Suppressor macrophage treated with lipopolysaccharide for 1 hour (primary cell): Measurements from ENCODE around the gene CATSPER3.

Experiments
- DNase-seq, 3 donors: peaks; one replicate each; pipeline ENCODE4 v3.0.0-alpha.2; 2020 to 2022

Gene CATSPER3

DNA sequence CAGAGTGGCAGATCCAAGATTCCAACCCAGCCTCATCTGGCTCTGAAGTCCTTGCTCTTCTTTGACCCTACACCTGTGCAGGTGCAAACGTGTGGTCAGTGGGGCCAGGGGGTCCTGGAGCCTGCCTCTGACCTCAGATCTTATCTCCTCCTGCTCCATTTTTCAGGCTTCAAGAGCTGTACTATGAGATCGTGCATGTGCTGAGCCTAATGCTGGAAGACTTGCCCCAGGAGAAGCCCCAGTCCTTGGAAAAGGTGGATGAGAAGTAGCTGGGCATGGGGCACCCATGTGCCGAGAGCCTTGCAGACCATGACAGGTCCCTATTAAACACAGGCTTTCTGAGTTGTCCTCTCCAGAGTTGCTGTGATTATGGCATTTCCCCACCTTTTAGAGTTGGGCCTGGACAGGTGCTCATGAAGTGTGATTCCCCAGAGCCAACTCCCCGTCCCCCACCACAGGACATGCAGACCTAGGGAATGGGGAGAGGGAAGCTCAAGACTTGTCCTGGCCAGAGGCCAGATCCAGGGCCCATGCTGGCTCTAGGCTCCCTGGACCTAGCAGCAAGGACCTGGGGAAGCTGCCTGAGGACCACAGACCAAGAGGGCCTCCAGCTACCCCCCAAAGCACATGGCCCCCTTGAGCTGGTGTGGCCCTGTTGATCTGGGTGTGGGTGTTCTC, 43.8 kb downstream of the CATSPER3 start:
- no peak for DNase-seq

DNA sequence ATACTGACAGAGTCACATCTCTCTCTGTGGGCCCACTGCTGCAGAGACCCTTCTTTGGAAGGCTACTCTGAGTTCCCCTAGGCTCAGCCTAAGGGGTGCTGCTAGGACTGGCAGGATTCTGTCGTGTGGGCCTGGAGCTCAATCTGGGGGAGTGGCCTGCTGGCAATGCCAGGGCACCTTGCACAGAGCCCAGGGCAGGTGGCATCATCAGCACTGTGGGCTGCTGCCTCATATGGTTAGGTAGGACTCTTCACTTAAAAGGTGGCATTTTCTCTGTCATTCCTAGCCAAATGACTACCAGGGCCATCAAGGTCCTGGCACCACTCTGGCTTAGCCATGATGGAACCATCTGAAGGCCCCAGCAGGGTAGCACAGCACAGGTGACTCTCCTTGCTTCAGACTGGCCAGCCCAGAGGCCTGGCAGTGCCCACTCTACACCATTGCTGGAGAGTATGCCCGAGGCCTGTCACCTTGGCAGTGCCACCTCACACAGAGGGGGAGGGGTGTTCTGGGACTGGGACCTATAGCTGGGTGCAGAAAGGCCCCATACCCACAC, 44.4 kb downstream of the CATSPER3 start:
- DNase-seq: no peak

DNA sequence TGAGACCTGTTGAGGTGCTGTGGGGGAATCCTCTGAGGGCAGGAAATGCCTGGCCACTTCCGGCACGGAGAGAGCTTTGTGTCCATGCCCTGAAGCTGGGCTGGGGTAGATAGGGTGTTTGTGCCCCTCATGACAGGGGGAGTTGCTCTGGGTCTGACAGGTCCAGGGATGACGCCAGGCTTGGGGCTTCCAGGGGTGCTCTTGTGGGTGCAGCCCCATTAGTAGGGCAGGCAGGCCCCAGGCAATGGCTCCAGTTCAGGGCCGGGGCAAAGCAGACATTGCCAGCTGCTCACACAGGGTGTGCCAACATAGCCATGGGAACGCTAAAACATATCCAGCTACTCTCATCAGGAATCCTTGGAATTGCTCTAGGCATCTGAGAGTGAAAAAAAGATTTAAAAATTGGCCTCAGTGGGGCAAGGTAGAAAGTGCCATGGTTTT, 45.3 kb downstream of the CATSPER3 start:
- no peak for DNase-seq

DNA sequence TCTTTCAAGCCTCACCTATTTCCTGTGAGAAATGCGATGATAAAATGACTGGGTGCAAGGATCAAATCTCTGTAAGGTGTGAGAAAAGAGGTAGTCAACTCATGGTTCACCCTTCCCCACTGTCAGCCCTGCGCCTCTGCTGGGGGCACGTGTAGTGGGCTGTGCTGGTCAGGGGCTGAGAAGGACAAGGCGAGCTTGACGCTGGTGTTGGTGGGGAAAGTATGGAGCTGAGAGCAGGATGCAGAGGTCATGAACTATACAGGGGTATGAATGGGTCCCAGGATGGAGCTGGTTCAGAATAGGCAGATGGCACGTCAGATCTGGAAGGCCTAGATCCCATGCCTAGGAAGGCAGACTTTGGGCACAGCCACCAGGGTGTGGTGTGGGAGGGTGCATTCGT, 45.7 kb downstream of the CATSPER3 start:
- no peak for DNase-seq

DNA sequence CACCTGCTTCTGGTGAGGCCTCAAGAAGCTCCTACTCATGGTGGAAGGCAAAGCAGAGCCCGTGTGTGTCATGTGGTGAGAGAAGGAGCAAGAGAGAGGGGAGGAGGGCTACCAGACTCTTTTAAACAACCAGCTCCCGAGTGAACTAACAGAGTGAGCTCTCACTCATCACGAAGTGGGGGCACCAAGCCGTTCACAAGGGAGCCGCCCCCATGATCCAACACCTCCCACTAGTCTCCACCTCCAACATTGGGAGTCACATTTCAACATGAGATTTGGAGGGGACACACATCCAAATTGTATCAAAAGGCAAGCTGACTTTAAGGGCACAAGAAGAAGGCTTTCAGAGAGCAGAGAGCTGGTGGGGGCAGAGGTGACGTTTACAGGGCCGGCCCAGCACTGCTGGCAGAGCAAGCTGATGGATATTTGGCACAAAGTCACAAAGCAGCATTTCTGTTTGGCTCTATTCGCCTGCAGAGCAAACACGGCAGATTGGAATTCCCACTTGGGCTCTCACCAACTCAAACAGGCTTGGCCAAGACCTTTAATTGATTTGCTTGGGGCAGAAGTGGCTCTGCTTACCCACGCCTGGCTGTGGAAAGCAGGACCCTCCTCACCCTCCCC, 46.4 kb downstream of the CATSPER3 start:
- no peak for DNase-seq

DNA sequence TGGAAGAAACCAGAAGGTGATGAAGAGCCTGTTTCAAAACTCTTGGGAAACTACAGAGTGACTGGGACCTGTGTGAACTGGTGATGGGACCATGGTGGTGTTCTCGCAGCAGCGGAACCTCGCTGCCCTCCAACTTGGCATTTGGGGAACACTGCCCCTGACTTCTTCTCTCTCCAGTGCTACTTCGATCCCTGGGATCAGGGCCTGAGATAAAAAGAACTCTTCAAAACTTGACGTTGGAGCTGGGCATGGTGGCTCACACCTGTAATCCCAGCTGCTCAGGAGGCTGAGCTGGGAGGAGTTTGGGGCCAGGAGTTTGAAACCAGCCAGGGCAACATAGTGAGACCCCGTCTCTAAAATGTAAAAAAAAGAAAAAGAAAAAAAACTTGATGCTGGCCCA, 48.2 kb downstream of the CATSPER3 start:
- DNase-seq: no peak

DNA sequence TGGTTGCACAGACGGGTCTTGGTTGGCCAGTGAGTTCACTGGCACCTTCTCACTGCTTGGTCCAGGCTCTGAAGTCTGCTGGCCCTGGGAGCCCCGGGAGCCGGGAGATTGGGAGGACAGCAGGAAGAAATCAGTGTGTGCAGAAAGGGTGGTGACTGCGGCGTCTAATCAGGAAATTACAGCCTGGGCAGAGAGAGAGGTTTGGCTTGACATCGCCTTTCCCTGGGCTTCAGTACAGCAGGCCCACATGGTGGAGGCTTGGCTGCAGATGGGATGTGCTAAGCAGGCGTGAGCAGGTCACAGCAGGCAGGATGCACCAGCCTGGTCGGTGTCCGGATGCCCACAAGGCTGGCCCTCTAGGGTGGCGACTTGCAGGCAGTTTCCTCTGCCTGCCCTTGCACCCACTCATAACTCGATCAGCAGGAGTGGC, 49.2 kb downstream of the CATSPER3 start:
- DNase-seq: no peak

DNA sequence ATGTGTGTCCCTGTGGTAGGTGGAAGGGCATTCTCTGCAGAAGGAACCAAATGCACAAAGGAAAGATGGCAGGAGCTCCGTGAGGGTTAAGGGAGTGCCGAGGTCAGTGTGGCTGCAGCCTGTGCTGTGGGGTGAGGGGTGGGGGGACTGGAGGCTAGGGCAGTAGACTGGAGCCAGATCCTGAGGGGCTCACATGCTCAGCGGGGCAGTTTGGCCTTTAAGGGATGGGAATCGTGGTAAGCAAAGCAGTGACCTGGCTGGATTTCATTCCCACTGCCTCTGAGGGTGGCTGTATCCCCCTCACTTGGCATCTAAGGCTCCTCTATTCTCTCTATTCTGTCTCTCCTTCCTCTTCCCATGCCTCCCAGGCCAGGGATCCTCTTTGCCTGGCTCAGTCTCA, 50.8 kb downstream of the CATSPER3 start:
- DNase-seq: no peak

DNA sequence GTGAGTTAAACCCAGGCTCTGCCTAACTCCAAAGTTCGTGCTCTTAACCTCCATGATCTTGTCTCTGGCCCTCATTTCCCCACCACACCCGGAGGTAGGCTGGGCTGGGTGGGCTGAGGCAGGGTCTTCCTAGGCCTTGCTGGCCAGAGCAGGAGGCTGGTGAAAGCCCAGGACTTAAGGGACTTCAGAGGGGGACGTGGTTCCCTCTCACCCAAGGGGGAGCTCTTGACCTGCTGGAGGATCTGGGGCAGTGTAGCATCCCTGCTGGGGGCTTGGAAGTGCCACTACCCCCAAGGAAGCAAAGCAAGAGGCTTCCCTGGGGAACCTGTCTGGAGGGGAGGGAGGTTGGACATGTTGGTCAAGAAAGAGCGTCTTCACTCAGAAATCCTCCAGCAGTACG, 51.6 kb downstream of the CATSPER3 start:
- DNase-seq: no peak

DNA sequence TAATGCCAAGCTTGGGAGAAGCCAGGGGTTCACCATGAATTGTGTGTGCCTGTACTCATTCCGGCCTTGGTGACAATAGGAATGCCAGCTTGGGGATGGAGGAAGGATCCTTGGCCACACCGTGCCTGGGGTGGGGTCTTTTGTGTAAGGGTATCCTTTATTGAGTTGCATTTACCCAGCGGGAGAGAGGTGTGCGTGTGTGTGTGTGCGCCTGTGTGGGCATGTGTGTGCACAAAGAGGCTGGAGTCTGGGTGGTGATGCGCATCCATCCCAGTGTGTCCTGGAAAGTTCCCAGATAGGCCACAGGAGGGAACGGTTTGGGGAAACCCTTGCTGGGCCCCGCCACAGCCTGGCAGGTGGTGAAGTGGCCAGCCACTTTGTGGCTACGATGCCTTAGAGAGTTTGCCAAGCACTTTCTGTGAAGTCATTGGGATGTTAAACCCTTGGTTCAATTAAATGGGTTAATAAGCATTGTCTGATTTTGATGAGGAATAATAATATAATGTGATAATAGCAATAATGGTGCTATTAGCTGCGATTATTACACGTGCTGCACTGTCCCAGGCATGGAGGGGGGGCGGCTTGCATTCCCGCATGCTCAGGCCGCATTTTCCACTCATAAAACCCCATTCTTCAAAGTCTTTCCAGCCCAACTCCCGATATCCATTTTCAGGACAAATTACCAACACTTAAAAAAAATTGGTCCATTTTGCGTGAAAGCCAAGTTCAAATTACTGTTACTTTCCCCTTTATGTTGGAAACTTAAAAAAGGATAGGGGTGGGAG, 52.6 kb downstream of the CATSPER3 start:
- no peak for DNase-seq

DNA sequence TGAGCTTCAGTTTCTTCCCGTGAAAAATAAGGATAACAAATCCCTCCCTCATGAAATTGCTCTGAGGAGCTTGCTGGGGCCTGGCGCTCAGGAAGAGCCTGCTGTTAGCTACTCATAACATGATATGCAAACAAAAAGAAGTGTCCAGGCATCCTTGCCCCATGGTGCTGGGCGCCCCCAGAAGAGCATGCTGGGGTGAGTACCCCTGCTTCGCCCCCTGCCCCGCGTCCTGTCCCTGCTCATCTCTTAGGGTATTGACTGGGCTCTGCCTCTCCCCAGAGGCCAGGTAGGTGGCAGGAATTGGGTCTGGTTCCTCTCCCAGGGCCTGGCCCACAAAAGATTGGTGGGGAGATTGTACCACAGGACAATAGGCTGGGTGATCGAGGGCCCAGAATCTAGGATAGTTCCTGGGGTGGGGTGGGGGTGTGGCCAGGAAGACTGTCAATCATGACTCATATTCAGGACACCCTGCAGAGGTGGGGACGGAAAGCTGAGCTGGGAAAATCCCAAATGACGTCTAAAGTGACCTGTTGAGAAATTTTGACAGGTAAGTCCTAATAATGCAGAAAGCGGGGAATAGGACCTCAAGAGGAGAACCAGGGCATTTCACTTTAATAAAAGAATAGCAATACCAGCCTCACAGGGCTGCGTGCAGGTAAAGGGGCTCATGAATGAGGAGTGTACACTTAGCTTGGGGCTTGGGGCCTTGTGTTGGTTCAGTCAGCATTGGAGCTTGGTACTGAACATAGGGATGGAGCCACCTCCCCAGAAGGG, 57.4 kb downstream of the CATSPER3 start:
- DNase-seq: no peak

DNA sequence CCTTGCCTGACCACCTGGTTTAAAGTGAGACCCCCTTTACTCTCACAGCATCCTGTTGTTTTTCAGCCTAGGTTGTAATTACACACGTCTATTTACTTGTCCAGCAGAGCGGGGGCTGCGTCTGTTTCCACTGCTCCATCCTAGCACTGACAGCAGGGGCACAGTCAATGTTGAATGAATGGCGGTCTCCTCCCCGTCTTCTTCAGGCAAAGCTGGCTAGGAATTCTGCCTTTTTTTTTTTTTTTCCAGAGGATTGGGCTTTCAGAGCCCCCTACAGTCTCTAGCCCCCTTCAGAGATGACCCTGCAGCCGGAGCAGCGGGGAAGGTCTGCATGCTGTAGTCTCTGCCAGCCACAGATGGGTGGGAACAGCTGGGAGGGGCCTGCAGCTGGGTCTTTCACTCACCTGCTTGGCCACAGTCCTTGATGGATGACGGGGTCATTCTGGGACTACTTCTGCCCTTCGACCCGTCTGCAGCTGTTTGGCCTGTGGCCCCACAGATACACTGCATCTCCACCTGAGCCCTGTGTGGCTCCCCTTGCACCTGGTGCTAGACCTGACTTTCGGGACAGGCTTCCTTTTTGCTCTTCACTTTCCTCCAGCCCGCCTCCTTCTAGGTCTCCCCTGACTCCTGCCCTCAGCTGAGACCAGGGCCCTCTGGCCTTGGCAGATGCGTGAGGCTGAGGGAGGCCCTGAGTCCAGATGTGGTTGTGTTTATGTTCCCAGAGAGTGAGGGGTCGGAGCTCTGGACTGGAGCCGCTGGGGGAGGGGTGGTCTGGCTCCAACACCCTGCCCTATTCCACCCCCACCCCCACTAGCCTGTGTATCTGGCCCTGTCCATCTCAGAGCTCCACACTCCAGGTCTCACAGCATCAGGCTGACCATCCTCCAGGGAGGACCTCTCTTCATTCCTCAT, 58.3 kb downstream of the CATSPER3 start:
- no peak for DNase-seq

DNA sequence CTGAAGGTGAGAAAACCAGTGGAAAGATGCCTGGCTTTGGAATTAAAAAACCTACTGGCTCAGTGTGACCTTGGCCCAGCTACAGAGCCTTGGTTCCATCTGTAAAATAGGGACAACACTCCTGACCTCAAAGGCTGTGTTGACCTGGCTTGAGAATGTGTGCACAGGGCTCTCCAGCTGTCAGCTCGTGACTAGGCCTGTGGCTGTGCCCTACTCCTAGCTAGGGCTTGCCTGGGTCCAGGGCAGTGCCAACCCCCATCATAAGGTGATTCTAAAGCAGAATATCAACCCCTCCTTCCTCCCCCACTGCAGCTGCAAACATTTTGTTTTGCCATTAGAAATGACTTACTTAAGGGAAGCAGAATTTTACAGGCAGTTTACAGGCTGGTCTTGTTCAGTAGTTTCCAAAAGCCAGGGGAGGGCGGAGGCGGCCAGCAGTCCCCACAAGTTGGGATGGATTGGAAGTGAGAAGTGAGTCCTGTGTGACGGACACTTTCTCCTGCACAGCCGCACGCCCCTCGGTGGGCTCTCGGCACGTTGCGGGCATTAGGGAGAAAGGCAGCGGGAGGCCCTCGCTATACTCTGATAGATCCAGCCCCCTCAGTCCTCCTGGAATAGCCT, 59.0 kb downstream of the CATSPER3 start:
- no peak for DNase-seq

DNA sequence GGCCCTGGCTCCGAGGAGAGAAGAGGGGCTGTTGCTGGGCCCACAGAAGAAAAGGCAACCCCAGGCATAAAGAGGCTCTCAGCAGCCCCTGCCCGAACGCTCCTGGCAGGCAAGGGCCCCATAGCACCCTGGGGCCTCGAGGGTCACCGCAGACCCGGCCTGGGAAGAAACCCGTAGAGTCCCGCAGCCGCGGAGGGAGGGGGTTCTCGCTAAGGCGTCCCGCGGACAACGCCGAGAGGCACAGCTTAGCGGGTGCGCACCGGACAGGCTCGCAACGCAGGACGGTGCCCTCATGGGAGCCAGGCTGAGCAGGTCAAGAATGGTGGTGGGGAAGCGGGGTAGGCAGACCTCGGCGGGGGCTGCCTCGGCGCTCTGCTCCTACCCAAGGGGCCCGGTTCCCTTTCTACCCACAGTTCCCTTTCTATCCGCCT, 59.6 kb downstream of the CATSPER3 start:
- DNase-seq: no peak

DNA sequence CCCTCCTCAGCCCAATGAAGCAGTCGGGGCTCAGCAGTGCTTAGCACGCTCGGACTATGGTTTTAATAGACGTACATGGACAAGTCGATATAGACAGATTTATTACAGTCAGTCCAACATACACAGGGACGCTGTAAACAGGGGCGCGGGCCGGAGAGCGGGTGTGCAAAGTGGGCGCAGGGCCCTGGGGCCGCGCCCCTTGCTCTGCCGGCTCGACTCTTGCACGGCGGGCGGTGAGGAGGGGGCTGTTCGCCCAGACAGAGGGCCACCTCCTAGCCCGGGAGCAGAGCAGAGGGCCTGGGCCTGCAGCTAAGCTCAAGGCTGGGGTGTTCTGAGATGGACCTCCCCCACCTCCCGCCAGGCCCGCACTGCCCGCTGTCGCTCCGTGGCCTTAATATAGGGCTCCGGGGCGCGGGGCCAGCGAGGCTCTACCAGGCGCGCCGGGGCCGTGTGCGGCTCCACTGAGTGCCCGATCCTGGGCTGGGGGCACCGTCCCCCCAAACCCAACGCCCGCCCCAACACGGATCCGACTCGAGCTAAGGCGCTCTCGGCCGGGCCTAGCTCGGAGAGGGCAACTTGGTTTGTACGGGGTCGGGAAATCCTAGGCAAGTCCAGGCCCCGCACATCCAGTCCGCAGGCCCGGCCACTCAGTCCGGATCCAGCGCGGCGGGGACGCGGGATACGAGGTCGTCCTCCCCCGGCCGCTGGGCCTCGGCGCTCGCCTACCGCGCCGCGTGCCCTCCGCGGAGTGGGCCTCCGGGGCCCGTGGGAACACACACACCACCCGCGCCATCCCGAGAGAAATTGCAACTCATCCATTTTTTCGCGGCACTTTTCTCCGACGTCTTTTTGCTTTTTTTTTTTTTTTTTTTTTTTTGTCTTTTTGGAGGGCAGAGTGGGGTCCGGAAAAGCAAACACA, 60.2 kb downstream of the CATSPER3 start:
- peak in 1 of 3 donors; percentile 6 for DNase-seq

DNA sequence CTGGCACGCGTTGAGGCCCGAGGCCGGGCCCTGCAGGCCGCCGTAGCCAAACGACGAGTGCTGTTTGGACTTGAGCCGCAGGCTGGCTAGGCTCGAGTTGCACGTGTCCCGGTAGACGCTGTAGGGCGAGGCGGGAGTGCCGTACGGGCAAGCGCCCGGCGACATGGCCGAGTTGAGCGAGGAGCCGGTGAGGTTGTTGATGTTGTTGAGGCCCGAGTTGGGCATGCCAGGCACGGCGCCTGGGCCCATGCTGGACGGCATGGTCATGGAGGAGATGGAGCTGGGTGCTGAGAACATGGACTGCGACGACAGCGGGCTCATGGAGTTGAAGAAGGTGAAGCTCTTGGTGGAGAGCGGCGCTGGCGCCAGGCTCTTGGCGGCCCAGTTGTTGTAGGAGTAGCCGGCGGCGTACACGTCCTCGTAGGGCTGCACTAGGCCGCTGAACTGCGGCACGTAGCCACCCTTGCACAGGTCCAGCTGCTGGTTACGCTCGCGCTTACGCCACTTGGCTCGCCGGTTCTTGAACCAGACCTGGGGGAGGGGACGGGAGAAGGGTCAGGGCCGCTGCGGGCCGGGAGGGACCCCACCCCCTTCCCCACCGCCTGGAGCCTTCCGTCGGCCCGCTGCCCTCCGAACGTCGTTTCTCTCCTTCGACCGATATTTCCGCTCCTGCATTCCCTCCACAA, 61.2 kb downstream of the CATSPER3 start:
- DNase-seq: peak in 1 of 3 donors; percentile 5

DNA sequence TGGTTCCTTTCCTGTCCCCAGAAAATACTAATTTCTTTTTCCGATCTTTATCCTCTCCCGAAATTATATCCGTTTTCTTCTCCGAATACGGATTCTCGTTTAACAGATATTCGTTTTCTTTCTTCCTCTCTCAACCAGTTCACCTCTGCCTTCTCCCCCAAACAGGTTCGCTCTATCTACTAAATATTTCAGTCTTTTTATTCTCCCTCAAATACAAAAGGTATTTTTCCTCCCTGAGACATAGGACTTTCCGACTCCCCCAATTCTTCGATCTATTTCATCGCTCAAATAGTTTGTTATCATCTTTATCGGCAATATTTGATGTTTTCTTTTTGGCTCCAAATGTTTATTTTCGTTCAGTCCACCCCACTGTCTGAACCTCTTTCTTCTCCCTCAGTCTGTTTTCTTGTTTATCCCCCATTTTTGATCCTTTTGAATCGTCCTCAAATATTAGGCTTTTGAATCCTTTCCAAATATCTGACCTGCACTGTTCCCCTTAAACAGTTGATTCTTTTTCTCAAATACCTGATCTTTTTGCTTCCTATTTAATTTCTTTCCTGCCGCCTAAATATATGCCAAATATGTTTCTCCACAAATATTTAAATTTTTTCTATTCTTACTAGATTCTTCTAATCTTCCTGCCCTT, 61.9 kb downstream of the CATSPER3 start:
- DNase-seq: peak in 1 of 3 donors; percentile 10

DNA sequence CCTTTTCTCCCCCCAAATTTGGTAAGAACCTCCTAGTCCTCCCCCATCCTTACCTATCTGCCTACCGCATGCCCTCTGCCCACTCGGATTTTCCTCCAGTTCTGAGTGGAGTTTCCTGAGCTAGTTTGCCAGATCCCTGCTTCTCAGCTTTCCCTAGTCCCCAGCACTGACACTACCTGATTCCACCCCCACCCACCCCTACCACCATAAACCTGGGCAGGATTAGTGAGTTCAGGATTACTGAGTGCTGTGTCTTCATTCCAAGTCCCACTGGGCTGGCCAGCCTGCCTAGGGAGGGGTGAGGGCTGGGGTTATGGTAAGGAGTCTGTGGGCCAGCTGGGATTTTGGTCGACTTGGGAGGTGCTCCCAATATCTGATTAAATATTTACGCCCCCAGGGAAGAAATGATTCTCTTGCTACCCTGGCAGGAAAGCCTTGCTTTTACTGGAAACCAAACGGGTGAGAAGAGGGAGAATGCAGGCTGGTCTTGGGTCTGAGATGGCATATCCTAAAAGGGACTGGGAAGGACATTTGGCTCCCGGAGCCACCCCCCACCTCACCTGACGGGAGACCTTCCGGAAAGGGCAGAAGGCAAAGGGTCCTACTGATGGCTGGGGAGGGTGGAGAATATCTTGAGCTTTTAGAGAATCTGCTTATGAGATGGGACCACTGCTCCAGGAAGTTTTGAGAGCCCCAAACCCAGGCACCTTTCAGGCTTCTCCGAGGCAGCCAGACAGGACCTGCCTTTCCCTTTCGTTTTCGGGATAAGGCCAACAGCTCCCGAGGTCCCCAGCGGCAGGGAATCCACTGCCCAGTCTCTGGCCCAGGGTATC, 62.6 kb downstream of the CATSPER3 start:
- DNase-seq: peak; percentile 22 to 58 (median 38)
